GM23338 (cell line): ENCODE measurements around the gene DIABLO. TPM values are rescaled to one million over a fixed set of nuclear protein-coding genes. Genes with fewer than 3 reads are reported as not detected.

Experiments
- ATAC-seq: fragments of 200-7000 bp; cut with Tn5 transposase; 3 replicates; pipeline ENCODE4 v1.9.1; 2020
- DNase-seq: peaks from one replicate; pipeline ENCODE4 v3.0.0-alpha.2; 2015; ENCODE audit warnings: low spot score
- H2AFZ ChIP-seq: fragments of 200-600 bp; sonication (generic); 2 replicates; pipeline ENCODE4 v1.8.0; 2016; ENCODE audit warnings: antibody characterized with exemption, mild to moderate bottlenecking, moderate library complexity
- H3F3A ChIP-seq: fragments of 200-600 bp; sonication (generic); replicated peaks from 2 replicates; pipeline ENCODE4 v1.8.0; 2017; ENCODE audit warnings: antibody characterized with exemption, mixed run types, low read depth
- H3K27ac ChIP-seq: fragments of 200-600 bp; sonication (generic); 2 replicates; pipeline ENCODE4 v1.6.1; 2016; ENCODE audit warnings: low read depth
- H3K27me3 ChIP-seq: fragments of 200-600 bp; sonication (generic); 2 replicates; pipeline ENCODE4 v1.8.0; 2016; ENCODE audit warnings: mild to moderate bottlenecking, mixed run types, moderate library complexity; ENCODE audit not compliant: insufficient read depth
- H3K36me3 ChIP-seq: fragments of 200-600 bp; sonication (generic); 2 replicates; pipeline ENCODE4 v1.8.0; 2016; ENCODE audit warnings: mild to moderate bottlenecking; ENCODE audit not compliant: insufficient read depth
- H3K4me1 ChIP-seq: fragments of 200-600 bp; sonication (generic); 2 replicates; pipeline ENCODE4 v1.8.0; 2016; ENCODE audit warnings: mild to moderate bottlenecking, moderate library complexity; ENCODE audit not compliant: insufficient read depth
- H3K4me2 ChIP-seq: fragments of 200-600 bp; sonication (generic); 2 replicates; pipeline ENCODE4 v1.7.1; 2017; ENCODE audit warnings: mixed run types
- H3K4me3 ChIP-seq: fragments of 200-600 bp; sonication (generic); 2 replicates; pipeline ENCODE4 v1.6.1; 2016; ENCODE audit warnings: mixed run types
- H3K79me2 ChIP-seq: fragments of 200-600 bp; sonication (generic); replicated peaks from 2 replicates; pipeline ENCODE4 v1.8.0; 2017; ENCODE audit warnings: mild to moderate bottlenecking; ENCODE audit not compliant: insufficient read depth
- H3K9me2 ChIP-seq: fragments of 200-600 bp; sonication (generic); 2 replicates; pipeline ENCODE4 v1.8.0; 2017; ENCODE audit not compliant: insufficient read depth
- H4K20me1 ChIP-seq: fragments of 200-600 bp; sonication (generic); replicated peaks from 2 replicates; pipeline ENCODE4 v1.8.0; 2017; ENCODE audit warnings: mild to moderate bottlenecking; ENCODE audit not compliant: insufficient read depth
- H3K27ac Mint-ChIP-seq: 2 replicates; pipeline ENCODE4 v1.8.0; 2020; ENCODE audit warnings: inconsistent platforms, mild to moderate bottlenecking, moderate library complexity, mixed read lengths
- H3K27me3 Mint-ChIP-seq: 3 replicates; pipeline ENCODE4 v1.8.0; 2022; ENCODE audit warnings: low read depth, mild to moderate bottlenecking, moderate library complexity, mixed read lengths, inconsistent platforms; ENCODE audit not compliant: insufficient read depth, poor library complexity
- H3K36me3 Mint-ChIP-seq: 3 replicates; pipeline ENCODE4 v1.8.0; 2021; ENCODE audit warnings: low read depth, mild to moderate bottlenecking, inconsistent platforms, moderate library complexity, mixed read lengths
- H3K4me1 Mint-ChIP-seq: 3 replicates; pipeline ENCODE4 v1.8.0; 2020; ENCODE audit warnings: mild to moderate bottlenecking, inconsistent platforms, mixed read lengths
- H3K4me3 Mint-ChIP-seq: 3 replicates; pipeline ENCODE4 v1.8.0; 2021; ENCODE audit warnings: moderate library complexity, mild to moderate bottlenecking, inconsistent platforms, mixed read lengths
- H3K9me3 Mint-ChIP-seq: 3 replicates; pipeline ENCODE4 v1.8.0; 2020; ENCODE audit warnings: moderate library complexity, mild to moderate bottlenecking, inconsistent platforms, mixed read lengths
- CREB1 ChIP-seq: fragments of 250-450 bp; sonication (Bioruptor Pico); IDR thresholded peaks from 2 replicates; pipeline ENCODE4 v1.5.0; 2020; ENCODE audit warnings: low read depth, mild to moderate bottlenecking, moderate library complexity
- CTCF ChIP-seq, 2 experiments: fragments of 200-600 bp in 1 of 2; sonication (generic) in 1 of 2; conservative IDR thresholded peaks; 2 replicates each; pipeline versions ENCODE4 v1.5.1 to v1.6.1; 2016 to 2017; ENCODE audit warnings: antibody characterized with exemption in 2 of 2, low read depth in 2 of 2, mild to moderate bottlenecking in 2 of 2, moderate library complexity in 1 of 2
- EZH2 ChIP-seq: fragments of 200-600 bp; sonication (generic); IDR thresholded peaks from one replicate; pipeline ENCODE4 v1.8.0; 2017; ENCODE audit warnings: antibody characterized with exemption, mild to moderate bottlenecking, low read depth; ENCODE audit not compliant: unreplicated experiment
- EZH2phosphoT487 ChIP-seq: fragments of 200-600 bp; sonication (generic); IDR thresholded peaks from one replicate; pipeline ENCODE4 v1.8.1; 2018; ENCODE audit warnings: antibody characterized with exemption; ENCODE audit not compliant: unreplicated experiment
- JUNB ChIP-seq: IDR thresholded peaks from one replicate; pipeline ENCODE4 v1.6.1; 2016; ENCODE audit warnings: antibody characterized with exemption; ENCODE audit not compliant: unreplicated experiment
- NANOG ChIP-seq: IDR thresholded peaks from 2 replicates; pipeline ENCODE4 v1.6.1; 2016; ENCODE audit warnings: antibody characterized with exemption, borderline replicate concordance
- POLR2AphosphoS5 ChIP-seq: IDR thresholded peaks from 2 replicates; pipeline ENCODE4 v1.6.1; 2016; ENCODE audit warnings: antibody characterized with exemption, low read depth
- REST ChIP-seq: IDR thresholded peaks from one replicate; pipeline ENCODE4 v1.6.1; 2018; ENCODE audit warnings: antibody characterized with exemption; ENCODE audit not compliant: unreplicated experiment
- STAT1 ChIP-seq: IDR thresholded peaks from one replicate; pipeline ENCODE4 v1.6.1; 2016; ENCODE audit warnings: antibody characterized with exemption; ENCODE audit not compliant: unreplicated experiment
- ZNF114 ChIP-seq: fragments of 250-450 bp; sonication (Bioruptor Pico); IDR thresholded peaks from 2 replicates; pipeline ENCODE4 v1.5.0; 2020; ENCODE audit warnings: mild to moderate bottlenecking, moderate library complexity
- ZNF331 ChIP-seq: fragments of 250-450 bp; sonication (Bioruptor Pico); IDR thresholded peaks from 2 replicates; pipeline ENCODE4 v1.5.0; 2020; ENCODE audit warnings: low read depth, mild to moderate bottlenecking, moderate library complexity
- polyA plus RNA-seq: library from polyadenylated mRNA; unstranded; fragments of >200 nt; fragmentation: Nextera tagmentation; extraction: Ambion mirVana; gene quantifications from 2 replicates; pipeline ENCODE4 v1.2.1, GENCODE V29; 2016
- total RNA-seq: library from RNA; depleted of rRNA; stranded (reverse); fragments of >200 nt; shearing (Covaris generic); gene quantifications from 2 replicates; pipeline ENCODE4 v1.2.3, GENCODE V29; 2014
- TF ChIP-seq, protein P1 (sequence below): fragments of 250-450 bp; sonication (Bioruptor Pico); IDR thresholded peaks from 2 replicates; pipeline ENCODE4 v1.5.0; 2020; ENCODE audit warnings: mild to moderate bottlenecking, moderate library complexity
- TF ChIP-seq, protein P2 (sequence below): IDR thresholded peaks from 2 replicates; pipeline ENCODE4 v1.6.1; 2016; ENCODE audit warnings: antibody characterized with exemption

The DIABLO gene
- total and polyA plus RNA-seq, 2 experiments from 2014 or later, result 72.0 to 82.7 TPM

- H3K36me3 Mint-ChIP-seq, result no peaks in the 10 kb centered on the region
- peaks cover 2% of the 10 kb centered on the region for H3K27me3 Mint-ChIP-seq
- H3K36me3 ChIP-seq, result no peaks in the 10 kb centered on the region
- H3K4me1 Mint-ChIP-seq, result peaks cover 5% of the 10 kb centered on the region
- no peak overlapping the region for H3K4me3 ChIP-seq
- H3K4me2 ChIP-seq, result no peak overlapping the region
- no peaks in the 10 kb centered on the region; the same call in 1 of the 2 replicates for H3K9me2 ChIP-seq
- no peak overlapping the region for H3K4me3 Mint-ChIP-seq
- H3K27ac Mint-ChIP-seq, result no peak overlapping the region
- ATAC-seq, result no peak
- DNase-seq, result no peak
- no peaks in the 10 kb centered on the region for H3F3A ChIP-seq
- TF ChIP-seq ZNF114 (CRISPR knock-in tag) (no peak), EZH2 (no peak), EZH2phosphoT487 (no peak), CTCF (conservative IDR thresholded peaks at IDR 0.05; ENCODE audit: low read depth in 2 of 2) (no peak), STAT1 (no peak), REST (no peak), ZNF331 (CRISPR knock-in tag) (no peak), NANOG (no peak), CREB1 (CRISPR knock-in tag) (no peak), JUNB (no peak), POLR2AphosphoS5 (no peak)
- TF ChIP-seq, protein P1, sequence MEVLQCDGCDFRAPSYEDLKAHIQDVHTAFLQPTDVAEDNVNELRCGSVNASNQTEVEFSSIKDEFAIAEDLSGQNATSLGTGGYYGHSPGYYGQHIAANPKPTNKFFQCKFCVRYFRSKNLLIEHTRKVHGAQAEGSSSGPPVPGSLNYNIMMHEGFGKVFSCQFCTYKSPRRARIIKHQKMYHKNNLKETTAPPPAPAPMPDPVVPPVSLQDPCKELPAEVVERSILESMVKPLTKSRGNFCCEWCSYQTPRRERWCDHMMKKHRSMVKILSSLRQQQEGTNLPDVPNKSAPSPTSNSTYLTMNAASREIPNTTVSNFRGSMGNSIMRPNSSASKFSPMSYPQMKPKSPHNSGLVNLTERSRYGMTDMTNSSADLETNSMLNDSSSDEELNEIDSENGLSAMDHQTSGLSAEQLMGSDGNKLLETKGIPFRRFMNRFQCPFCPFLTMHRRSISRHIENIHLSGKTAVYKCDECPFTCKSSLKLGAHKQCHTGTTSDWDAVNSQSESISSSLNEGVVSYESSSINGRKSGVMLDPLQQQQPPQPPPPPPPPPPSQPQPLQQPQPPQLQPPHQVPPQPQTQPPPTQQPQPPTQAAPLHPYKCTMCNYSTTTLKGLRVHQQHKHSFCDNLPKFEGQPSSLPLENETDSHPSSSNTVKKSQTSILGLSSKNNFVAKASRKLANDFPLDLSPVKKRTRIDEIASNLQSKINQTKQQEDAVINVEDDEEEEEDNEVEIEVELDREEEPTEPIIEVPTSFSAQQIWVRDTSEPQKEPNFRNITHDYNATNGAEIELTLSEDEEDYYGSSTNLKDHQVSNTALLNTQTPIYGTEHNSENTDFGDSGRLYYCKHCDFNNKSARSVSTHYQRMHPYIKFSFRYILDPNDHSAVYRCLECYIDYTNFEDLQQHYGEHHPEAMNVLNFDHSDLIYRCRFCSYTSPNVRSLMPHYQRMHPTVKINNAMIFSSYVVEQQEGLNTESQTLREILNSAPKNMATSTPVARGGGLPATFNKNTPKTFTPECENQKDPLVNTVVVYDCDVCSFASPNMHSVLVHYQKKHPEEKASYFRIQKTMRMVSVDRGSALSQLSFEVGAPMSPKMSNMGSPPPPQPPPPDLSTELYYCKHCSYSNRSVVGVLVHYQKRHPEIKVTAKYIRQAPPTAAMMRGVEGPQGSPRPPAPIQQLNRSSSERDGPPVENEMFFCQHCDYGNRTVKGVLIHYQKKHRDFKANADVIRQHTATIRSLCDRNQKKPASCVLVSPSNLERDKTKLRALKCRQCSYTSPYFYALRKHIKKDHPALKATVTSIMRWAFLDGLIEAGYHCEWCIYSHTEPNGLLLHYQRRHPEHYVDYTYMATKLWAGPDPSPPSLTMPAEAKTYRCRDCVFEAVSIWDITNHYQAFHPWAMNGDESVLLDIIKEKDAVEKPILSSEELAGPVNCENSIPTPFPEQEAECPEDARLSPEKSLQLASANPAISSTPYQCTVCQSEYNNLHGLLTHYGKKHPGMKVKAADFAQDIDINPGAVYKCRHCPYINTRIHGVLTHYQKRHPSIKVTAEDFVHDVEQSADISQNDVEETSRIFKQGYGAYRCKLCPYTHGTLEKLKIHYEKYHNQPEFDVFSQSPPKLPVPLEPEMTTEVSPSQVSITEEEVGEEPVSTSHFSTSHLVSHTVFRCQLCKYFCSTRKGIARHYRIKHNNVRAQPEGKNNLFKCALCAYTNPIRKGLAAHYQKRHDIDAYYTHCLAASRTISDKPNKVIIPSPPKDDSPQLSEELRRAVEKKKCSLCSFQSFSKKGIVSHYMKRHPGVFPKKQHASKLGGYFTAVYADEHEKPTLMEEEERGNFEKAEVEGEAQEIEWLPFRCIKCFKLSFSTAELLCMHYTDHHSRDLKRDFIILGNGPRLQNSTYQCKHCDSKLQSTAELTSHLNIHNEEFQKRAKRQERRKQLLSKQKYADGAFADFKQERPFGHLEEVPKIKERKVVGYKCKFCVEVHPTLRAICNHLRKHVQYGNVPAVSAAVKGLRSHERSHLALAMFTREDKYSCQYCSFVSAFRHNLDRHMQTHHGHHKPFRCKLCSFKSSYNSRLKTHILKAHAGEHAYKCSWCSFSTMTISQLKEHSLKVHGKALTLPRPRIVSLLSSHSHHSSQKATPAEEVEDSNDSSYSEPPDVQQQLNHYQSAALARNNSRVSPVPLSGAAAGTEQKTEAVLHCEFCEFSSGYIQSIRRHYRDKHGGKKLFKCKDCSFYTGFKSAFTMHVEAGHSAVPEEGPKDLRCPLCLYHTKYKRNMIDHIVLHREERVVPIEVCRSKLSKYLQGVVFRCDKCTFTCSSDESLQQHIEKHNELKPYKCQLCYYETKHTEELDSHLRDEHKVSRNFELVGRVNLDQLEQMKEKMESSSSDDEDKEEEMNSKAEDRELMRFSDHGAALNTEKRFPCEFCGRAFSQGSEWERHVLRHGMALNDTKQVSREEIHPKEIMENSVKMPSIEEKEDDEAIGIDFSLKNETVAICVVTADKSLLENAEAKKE (CRISPR knock-in tag), result no peak
- TF ChIP-seq, protein P2, sequence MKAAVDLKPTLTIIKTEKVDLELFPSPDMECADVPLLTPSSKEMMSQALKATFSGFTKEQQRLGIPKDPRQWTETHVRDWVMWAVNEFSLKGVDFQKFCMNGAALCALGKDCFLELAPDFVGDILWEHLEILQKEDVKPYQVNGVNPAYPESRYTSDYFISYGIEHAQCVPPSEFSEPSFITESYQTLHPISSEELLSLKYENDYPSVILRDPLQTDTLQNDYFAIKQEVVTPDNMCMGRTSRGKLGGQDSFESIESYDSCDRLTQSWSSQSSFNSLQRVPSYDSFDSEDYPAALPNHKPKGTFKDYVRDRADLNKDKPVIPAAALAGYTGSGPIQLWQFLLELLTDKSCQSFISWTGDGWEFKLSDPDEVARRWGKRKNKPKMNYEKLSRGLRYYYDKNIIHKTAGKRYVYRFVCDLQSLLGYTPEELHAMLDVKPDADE, result no peak
- no peaks in the 10 kb centered on the region for H3K4me1 ChIP-seq
- no peaks in the 10 kb centered on the region for H3K27me3 ChIP-seq
- H3K9me3 Mint-ChIP-seq, result peaks cover 7% of the 10 kb centered on the region; the same call in 1 of the 3 replicates
- H2AFZ ChIP-seq, result no peak overlapping the region
- no peaks in the 10 kb centered on the region for H4K20me1 ChIP-seq
- no peak overlapping the region for H3K27ac ChIP-seq
- H3K79me2 ChIP-seq, result no peaks in the 10 kb centered on the region
Observed at GRCh38 chr12:122194804-122195203, 31.0 kb downstream of the DIABLO start.
